Fibroblast of mammary gland (primary cell): ENCODE results near the gene FBP1.
A peak's percentile ranks its signal among the peaks of the same experiment; 100 is the strongest.

ENCODE experiments used
- DNase-seq: peaks from one replicate; pipeline ENCODE4 v3.0.0-alpha.2; 2010; ENCODE audit warnings: low read depth
- H3K4me3 ChIP-seq: 2 replicates; pipeline ENCODE4 v1.5.1; 2011; ENCODE audit warnings: low read depth, mild to moderate bottlenecking, low read length, moderate library complexity; ENCODE audit not compliant: control insufficient read depth
- TF ChIP-seq, protein P1 (sequence below): conservative IDR thresholded peaks from 2 replicates; pipeline ENCODE4 v1.5.1; 2011; ENCODE audit warnings: low read depth, low read length, inconsistent platforms; ENCODE audit not compliant: control insufficient read depth, insufficient read depth

The FBP1 gene

GRCh38 chr9:94639061-94639998, at the start of gene FBP1:
Gene FBP1 (minus strand): TSS chr9:94639518. CDS start chr9:94639310, 208 bp downstream.
- TF ChIP-seq, protein P1, sequence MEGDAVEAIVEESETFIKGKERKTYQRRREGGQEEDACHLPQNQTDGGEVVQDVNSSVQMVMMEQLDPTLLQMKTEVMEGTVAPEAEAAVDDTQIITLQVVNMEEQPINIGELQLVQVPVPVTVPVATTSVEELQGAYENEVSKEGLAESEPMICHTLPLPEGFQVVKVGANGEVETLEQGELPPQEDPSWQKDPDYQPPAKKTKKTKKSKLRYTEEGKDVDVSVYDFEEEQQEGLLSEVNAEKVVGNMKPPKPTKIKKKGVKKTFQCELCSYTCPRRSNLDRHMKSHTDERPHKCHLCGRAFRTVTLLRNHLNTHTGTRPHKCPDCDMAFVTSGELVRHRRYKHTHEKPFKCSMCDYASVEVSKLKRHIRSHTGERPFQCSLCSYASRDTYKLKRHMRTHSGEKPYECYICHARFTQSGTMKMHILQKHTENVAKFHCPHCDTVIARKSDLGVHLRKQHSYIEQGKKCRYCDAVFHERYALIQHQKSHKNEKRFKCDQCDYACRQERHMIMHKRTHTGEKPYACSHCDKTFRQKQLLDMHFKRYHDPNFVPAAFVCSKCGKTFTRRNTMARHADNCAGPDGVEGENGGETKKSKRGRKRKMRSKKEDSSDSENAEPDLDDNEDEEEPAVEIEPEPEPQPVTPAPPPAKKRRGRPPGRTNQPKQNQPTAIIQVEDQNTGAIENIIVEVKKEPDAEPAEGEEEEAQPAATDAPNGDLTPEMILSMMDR: no peak
- DNase-seq: no peak
- peak within 1 kb of the TSS; percentile 17 for H3K4me3 ChIP-seq

- TF ChIP-seq, protein P1: no peak
- no peak for DNase-seq
- H3K4me3 ChIP-seq: no peak overlapping the region
Observed at GRCh38 chr9:94687451-94687850, 48.1 kb upstream of the FBP1 start.

DNA sequence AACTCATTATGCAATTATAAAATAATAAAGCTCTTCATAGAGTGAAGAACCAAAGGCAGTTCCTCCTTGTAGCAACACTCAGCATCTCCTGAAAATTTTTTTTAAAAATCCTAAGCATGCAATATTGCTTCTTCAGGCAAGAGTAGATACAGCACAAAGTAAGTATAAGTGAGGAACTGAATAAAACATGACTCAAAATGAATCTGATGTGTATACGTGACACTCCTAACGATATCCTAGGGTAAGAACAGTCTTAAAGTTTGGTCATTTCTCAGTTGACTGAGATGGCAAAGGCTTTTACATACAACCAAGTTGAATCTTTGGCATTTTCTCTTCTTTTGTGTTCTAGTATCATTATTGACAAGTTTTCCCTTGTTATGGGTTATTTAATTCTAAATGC, 46.0 kb upstream of the FBP1 start:
- no peak overlapping the region for H3K4me3 ChIP-seq
- no peak for DNase-seq
- TF ChIP-seq, protein P1: no peak

DNA sequence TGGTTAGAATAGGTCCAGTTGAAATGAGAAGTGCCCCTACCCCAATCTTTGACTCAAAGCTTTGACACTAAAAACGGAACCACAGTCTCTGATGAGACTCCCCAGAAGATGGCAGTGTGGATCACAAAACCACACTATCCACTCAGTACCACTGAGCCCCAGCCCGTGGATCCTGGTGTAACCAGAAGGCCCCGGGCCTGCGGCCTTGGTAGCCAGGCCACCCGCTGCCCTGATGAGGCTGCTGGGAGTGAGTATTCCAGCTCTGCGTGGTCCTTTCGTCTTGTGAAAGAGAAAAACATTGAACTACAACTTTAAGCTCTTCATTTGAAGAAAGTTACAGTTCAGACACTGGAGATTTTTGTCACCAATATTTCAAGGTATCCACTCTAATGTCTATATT, 42.2 kb upstream of the FBP1 start:
- peak; percentile 75 for DNase-seq
- TF ChIP-seq, protein P1: peak; percentile 79
- no peak overlapping the region for H3K4me3 ChIP-seq

- TF ChIP-seq, protein P1: no peak
- H3K4me3 ChIP-seq: no peak overlapping the region
- no peak for DNase-seq
Observed at GRCh38 chr9:94680621-94681020, 41.3 kb upstream of the FBP1 start.

- TF ChIP-seq, protein P1: no peak
- DNase-seq: no peak
- H3K4me3 ChIP-seq: no peak overlapping the region
Observed at GRCh38 chr9:94680020-94680419, 40.7 kb upstream of the FBP1 start.

- TF ChIP-seq, protein P1: no peak
- DNase-seq: no peak
- no peak overlapping the region for H3K4me3 ChIP-seq
Observed at GRCh38 chr9:94679587-94679986, 40.3 kb upstream of the FBP1 start.
